Measurements from ENCODE around the gene IFI35.

DNA sequence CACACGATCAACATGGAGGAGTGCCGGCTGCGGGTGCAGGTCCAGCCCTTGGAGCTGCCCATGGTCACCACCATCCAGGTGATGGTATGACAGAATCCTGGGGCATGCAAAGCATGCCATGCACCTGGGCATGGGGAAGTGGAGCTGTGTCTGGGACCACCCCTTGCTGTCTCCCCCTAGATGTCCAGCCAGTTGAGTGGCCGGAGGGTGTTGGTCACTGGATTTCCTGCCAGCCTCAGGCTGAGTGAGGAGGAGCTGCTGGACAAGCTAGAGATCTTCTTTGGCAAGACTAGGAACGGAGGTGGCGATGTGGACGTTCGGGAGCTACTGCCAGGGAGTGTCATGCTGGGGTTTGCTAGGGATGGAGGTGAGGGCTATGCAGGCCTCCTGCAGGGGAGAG, 6.7 kb downstream of the IFI35 start:
- TF ChIP-seq, protein P1, sequence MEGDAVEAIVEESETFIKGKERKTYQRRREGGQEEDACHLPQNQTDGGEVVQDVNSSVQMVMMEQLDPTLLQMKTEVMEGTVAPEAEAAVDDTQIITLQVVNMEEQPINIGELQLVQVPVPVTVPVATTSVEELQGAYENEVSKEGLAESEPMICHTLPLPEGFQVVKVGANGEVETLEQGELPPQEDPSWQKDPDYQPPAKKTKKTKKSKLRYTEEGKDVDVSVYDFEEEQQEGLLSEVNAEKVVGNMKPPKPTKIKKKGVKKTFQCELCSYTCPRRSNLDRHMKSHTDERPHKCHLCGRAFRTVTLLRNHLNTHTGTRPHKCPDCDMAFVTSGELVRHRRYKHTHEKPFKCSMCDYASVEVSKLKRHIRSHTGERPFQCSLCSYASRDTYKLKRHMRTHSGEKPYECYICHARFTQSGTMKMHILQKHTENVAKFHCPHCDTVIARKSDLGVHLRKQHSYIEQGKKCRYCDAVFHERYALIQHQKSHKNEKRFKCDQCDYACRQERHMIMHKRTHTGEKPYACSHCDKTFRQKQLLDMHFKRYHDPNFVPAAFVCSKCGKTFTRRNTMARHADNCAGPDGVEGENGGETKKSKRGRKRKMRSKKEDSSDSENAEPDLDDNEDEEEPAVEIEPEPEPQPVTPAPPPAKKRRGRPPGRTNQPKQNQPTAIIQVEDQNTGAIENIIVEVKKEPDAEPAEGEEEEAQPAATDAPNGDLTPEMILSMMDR (conservative IDR thresholded peaks at IDR 0.05): no peak
- TF ChIP-seq ZFX (IDR thresholded peaks at IDR 0.05): no peak

Data from C4-2B (cell line).